ENCODE data around the gene NRXN3.
"Not testable (repeated sequence)": the region's sequence is repeated elsewhere in the genome, so short reads cannot be mapped to it uniquely, and the experiment has no call there.

Gene NRXN3

GRCh38 chr14:79730953-79731352 is 1560.8 kb downstream of the NRXN3 start:
- DNase-seq: no peak

DNA sequence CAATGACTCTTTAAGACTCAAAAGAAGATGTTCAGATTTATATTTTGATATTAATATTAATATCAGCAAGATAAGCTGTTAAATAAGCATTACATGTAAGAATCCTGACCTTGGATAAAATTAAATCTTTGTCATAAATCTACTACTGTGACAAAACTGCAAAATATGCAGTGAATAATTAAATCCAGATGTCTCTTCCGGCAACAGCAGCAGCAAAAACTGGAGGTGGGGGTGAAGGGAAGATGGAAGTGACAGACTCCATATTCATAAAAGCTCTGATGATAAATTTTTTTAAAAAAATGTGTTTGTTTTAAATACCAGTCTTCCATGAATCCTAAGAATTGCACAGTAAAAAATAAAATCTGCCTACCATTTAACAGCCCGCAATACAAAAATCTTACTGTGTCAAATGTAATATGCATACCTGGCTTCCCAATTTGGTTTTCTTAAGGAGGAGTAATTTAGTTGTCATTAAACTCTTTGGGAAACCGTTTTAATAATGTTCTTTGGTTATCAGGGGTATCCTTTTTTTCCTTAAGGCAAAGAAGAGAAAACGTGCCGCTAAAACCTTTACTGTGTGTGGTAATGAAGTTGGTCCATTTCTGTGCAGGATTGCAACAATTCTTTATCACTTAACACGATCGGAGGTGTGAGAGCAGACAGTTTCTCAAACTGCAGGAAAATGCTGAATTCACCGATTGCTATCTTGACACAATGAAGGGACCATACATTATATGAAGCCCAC is 1562.9 kb downstream of the NRXN3 start:
- no peak for DNase-seq

DNA sequence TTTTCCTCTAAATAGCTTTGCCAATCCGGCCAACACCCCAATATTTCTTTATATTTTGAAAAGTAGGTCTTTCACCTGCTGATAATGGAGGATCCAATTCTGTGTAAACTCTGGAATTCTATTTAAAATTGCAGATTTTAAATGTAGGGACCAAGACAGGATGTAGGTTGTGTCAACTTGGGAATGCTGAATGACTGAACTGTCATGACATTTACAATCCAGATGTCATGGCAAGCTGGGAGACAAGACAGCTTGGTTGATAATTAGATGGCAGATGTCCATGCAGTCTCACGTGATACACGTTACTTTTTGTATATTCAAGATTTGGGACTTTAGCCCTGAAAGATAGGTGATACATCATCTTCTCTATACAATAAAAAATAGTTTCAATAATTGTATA is 1564.0 kb downstream of the NRXN3 start:
- no peak for DNase-seq

DNA sequence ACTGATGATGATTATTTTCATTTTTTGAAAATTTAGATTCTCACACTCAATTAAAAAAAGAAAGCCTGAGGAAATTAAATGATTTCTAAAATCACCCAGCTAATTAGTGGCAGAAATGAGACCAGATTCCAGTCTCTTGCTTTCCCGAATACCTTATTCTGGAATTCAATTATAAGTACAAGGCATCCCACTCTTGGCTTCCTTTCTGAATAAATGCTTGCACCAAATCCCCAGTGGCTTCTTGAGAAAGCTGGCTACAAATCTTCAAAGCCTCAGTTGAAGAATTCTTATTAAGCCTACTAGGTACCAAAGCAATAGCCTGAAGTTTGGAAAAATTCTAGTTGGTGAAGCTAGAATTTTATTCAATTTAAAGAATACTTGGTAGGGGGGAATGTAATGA is 1564.5 kb downstream of the NRXN3 start:
- no peak for DNase-seq

GRCh38 chr14:79735121-79735520 is 1564.9 kb downstream of the NRXN3 start:
- no peak for DNase-seq

GRCh38 chr14:79740066-79740601 is 1570.0 kb downstream of the NRXN3 start:
- DNase-seq: no peak

DNA sequence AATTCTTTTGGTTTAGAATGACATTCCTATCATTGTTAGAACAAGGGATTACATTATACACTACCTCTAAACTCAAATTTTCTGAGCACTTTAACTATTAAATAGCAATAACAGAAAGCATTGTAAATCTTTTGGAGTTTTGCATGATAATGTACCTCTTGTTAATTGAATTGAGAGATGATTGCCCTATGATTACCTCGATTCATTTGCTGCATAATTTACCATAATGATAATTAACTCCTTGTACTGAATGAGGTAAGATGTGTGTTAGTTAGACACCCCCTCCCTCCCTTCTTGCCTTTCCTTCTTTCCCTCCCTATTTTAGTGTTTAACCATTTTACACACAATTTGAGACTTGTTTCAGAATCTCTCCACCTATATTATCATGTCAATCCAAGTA is 1572.0 kb downstream of the NRXN3 start:
- no peak for DNase-seq

- no peak for DNase-seq
Measured at GRCh38 chr14:79745046-79745445, 1574.9 kb downstream of the NRXN3 start.

- DNase-seq: no peak
Measured at GRCh38 chr14:79749065-79749464, 1578.9 kb downstream of the NRXN3 start.

DNA sequence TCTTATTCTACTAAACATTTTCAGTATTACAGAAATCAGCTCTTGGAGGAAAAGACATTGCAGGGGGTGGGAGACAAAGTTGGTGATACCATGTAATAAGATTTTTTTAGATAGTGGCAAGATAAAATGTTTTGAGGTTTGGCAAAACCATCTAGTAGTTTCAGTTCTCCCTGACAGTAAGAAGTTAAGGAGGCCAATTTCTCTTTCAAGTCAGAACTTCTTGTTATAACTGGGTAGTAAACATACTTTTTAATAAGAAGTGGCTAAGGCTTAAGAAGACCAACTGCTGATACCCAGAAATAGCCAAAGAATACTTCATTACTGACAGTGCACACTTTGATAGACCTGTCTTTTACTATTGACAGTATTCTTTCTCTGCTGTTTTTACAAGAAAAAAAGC is 1588.8 kb downstream of the NRXN3 start:
- DNase-seq: no peak

DNA sequence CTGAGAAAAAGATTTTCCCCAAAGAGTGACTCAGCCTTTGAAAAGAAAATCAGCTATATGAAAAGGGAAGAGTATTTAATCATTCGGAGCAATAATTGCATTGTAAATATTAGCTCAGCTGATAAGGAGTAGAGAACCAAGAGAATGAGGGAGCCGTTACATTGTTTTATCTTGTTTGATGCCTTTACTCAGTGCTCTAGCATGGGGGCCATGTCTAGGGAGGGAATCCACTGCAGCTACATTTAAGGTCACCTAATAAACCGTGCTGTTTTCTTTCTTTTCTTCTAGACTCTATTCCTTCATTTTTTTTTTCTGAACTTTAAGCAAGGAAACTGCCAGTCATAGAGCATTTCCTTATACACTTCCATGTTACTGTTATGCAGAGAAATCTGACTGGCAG is 1594.2 kb downstream of the NRXN3 start:
- DNase-seq: no peak

DNA sequence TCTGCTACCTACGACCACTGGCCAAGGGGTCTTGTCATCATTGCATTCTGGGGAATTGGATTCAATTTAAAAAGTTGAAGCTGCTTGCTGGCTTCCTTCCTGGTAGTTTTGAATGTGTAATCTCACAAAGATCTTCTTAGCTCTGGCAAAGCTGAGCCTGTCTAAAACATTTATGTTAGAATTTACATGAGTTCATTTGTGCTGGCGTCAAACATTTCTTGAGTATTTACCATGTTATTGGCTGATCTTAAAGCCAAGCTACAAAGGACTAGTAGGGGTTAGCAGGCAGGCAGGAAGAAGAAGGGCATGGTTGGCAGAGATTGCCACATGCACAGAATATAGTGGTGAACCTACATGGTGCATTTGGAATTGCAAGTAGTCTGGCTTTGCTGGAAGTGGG is 1596.3 kb downstream of the NRXN3 start:
- DNase-seq: no peak

- DNase-seq: no peak
Measured at GRCh38 chr14:79767251-79767650, 1597.1 kb downstream of the NRXN3 start.

GRCh38 chr14:79767721-79768120 is 1597.5 kb downstream of the NRXN3 start:
- not testable (repeated sequence) for DNase-seq

- DNase-seq: no peak
Measured at GRCh38 chr14:79781882-79782281, 1611.7 kb downstream of the NRXN3 start.

DNA sequence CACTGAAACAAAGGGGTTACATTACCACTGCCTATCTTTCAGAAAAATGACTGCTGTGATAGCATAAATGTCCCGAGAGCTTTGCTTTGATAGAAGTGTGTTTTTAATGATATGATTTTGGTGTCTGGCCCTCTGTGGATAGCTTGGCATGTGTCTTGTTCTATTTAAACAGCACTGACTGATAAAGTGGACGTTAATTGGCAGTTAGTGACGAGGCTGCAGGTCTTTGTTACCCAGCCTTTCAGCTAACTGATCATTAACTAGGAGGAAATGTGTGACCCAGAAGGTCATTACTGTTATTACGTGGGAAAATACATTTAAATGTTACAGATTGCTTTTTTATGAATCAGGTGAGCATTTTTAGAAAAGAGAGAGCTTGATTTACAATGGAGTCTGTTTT is 1612.9 kb downstream of the NRXN3 start:
- DNase-seq: no peak

DNA sequence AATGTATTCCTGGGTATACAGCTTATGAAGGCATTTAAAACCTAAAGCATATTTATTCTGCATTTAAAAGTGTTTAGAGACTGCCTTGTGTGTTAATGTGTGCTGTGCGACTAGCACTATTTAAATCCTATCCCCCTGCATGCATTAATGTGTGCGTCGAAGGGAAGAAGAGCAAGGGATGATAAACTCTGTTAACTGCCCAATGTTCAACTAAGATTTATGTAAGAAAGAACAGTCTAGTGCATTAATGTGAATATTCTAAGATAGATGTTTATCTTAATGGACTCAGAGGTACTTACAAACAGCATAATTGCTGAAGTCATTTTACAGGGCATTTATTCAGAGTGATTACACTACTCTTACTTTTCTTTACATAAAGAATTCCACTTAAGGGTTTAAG is 1616.3 kb downstream of the NRXN3 start:
- no peak for DNase-seq

DNA sequence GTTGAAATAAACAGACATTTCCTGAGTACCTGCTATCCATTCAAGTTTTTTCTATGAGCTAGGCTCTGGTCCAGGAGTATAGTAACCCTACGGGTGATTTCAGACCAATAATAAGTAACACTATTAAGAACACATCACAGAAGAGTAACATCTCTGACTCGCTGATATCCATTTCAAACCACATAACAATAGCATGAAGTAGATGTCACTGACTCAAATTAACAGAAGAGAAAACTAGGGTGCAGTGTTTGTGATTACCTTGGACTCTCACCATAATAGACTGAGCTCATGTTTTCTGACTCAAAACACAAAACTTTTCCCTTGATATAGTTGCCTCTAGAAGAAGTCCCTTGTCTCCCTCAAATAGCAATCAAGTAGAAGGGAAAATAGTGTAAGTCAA is 1618.2 kb downstream of the NRXN3 start:
- DNase-seq: no peak

DNA sequence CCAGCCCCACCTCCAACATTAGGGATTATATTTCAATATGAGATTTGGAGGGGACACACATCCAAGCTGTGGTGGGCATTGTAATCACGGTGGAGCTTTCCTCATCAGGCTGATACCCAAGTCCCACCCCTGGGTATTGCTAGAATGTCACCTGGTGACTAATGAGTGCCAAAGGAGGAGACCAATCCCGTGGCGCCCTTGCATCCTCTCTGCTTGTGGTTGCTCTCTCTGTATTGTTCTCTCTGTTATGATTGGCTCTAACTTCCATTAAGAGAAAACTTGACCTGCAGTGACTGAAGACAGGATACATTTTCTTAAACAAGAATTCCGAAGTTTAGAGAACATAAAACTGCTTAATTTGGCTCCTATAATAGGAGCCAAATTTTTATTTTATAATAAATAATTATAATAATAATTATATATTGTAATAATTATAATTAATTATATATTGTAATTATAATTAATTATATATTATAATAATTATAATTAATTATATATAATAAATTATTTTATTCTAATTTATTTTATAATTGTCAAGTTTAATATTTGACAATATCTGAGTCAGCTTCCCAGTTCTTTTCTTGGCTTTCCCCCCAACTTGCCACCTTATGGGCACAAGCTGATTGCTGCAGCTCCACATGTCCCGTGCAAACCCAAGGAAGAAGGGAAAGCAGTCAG is 1621.0 kb downstream of the NRXN3 start:
- DNase-seq: no peak

GRCh38 chr14:79802093-79802492 is 1631.9 kb downstream of the NRXN3 start:
- no peak for DNase-seq

DNA sequence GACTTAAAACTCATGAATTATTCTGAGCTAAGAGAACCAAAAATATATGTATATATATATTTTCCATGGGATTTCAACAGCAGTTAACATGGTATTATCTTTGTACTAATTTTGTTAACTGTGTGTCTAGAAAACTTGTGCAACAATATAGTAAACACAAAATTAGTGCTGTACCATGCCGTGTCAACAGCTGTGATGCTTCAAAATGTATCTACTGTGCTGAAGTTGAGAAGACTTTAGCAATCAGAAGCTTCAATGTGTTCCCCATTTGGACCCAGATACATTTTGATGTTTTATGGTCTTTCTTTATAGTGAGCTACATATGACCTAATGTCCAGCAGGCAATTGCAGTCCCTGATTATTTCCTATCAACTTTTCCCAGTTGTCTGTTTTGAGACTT is 1635.5 kb downstream of the NRXN3 start:
- no peak for DNase-seq

DNA sequence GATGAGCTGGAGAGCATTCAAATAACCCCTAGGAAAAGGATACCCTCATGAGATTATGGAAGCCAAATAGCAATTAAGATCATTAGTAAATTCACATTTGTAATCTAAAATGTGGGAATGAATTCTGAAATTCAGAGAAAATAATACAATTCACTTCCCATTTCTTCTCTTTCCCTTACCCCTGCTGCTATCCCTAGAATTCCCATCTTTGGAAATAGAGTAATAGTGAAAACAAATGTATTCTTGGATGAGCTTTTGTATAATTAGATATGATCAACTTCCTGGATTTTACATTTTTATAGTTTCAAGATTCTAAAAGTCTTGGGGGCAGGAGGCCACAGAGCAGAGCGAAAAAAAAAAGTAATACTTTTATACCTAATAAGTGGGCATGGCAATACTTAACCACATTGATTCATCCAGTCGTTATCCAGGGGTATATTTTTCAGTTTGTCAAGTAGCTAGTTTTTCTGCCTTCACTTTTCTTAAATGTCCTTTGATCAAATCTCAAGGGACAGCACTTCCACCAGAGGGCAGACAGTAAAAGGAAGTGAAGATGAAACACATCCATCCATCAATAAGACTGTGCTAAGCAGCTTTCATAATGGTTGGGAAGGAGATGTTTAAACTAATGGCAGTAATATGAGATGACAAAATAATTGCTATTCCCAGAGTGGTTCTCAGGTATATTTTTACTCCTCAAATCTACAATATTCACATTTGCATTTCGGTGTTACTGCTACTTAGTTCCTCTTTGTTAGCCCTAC is 1639.9 kb downstream of the NRXN3 start:
- no peak for DNase-seq

DNA sequence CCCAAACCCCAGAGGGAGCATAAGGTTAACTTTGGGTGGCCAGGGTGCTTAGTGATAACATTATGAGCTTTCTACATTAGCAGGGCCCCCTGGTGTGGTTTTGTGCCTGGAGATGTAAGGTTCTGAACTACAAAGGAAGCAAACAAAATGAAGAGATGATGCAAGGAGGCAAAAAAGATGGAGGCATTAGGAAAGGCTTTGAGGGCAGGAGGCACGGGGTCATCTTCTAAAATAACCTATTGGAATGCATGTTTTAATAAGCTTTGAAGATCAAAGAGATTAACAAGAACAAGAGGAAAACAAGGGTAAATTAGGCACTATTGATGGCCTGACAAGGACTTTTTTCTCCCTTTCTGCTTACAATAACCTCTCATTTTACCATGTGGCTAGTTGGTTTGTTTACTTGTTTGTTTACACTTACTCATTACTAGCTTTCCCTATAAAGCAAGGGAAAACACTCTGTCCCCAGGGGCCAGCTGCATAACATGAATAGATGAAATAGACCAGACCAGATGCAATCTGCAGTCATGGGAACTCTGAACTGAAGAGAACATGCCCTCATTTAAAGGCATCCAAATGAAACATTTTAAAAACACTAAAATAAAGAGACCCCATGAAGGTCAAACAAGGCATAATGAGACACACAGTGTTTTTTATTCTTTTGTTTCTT is 1650.8 kb downstream of the NRXN3 start:
- no peak for DNase-seq
